GM12892 (cell line): ENCODE results near the gene USP21.

Experiments used
- DNase-seq: peaks from one replicate; pipeline ENCODE4 v3.0.0; 2011; ENCODE audit not compliant: insufficient read length
- FAIRE-seq: peaks from 2 replicates; lab custom pipeline; 2011; peaks lifted over from hg19 to GRCh38; lab: Jason Lieb, UNC
- POLR2A ChIP-seq: IDR thresholded peaks from 2 replicates; pipeline ENCODE4 v1.6.1; 2011; ENCODE audit warnings: low read depth, low read length, control low read depth
- POLR2AphosphoS5 ChIP-seq: IDR thresholded peaks from 2 replicates; pipeline ENCODE4 v1.6.1; 2011; ENCODE audit warnings: low read depth, low read length, control low read depth
- TAF1 ChIP-seq: IDR thresholded peaks from 2 replicates; pipeline ENCODE4 v1.6.1; 2011; ENCODE audit warnings: low read depth, mild to moderate bottlenecking, control low read depth, low read length, borderline replicate concordance

USP21 gene

DNA sequence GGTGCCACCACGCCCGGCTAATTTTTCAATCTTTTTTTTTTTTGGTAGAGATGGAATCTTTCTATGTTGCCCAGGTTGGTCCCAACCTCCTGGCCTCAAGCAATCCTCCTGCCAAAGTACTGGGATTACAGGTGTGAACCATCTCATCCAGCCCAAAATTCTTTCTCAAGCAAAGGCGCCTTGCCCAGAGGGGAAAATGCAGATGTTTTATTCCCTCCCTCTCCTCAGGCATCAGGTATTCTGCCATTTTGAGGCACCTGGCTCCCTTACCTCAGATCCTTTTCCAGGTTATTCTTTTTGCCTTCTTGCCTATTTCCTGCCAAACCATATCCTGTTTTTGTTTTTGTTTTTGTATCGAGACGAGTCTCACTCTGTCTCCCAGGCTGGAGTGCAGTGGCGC, 29.1 kb downstream of the USP21 start:
- TF ChIP-seq POLR2A (no peak), POLR2AphosphoS5 (no peak), TAF1 (no peak)
- no peak for FAIRE-seq
- DNase-seq: no peak

DNA sequence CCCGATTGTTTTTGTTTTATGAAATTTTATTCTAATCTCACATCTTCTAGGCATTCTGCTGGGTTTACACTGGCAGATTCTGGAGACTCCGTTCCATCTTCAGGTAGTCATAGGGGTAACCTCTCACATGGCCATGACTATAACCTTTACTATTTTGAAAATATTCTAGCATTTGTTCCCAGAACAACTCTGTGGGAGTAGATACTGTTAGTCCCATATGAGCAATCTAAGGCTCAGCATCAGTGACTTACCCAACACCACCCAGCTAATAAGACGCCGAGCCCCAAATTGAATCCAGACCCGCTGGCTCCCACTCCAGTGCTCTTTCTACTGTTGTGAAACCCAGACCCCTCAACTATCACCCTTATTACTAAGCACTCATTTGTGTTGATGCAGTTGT, 29.7 kb downstream of the USP21 start:
- no peak for DNase-seq
- no peak for FAIRE-seq
- no peak for TF ChIP-seq POLR2AphosphoS5
- no peak for TF ChIP-seq TAF1
- TF ChIP-seq POLR2A: no peak

DNA sequence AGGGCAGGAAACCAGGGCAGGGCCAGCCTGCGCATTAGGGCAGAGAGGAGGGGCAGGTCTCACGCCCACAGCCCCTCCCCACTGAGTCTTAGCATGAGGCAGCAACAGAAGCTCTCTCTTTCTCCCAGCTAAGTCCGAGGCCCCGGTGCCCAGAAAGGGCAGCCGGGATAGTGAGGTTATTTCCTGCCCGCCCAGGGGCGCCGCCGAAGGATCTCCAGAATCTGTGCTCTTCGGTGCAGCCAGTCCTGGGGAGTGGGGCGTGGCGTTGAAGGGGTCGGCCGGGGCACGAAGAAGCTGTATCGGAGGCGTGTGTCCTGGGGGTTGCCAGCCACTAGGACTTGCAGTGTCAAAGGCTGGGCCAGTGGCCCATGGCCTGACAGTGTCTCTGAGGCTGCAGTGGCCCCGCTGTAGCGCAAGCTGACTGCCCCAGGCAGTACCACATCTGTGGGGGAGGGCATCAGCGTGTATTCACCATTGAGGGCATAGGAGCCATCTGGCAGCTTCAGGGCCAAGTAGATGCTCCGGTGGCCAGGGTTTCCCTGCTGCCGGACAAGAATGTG, 31.7 kb downstream of the USP21 start:
- FAIRE-seq: no peak
- no peak for TF ChIP-seq POLR2AphosphoS5
- no peak for DNase-seq

DNA sequence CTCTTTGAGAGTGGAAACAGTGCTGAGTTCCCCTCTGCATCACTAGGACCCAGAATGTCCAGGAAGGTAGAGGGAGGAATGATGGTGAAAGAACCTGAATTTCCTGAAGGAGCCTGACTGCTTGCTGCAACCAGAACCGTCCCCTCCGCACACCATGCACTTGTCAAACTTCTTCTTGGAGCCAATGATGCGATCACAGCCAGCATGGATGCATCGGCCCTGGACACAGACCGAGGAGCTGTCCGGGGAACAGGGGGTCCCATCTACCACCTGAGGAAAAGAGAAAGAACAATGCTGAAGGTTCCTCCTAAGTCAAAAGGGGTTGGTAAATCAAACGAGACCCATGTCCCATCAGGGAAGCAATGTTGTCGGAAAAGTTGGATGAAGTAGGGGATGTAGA, 32.7 kb downstream of the USP21 start:
- no peak for DNase-seq
- no peak for TF ChIP-seq POLR2A
- no peak for TF ChIP-seq POLR2AphosphoS5
- TF ChIP-seq TAF1: no peak
- no peak for FAIRE-seq

DNA sequence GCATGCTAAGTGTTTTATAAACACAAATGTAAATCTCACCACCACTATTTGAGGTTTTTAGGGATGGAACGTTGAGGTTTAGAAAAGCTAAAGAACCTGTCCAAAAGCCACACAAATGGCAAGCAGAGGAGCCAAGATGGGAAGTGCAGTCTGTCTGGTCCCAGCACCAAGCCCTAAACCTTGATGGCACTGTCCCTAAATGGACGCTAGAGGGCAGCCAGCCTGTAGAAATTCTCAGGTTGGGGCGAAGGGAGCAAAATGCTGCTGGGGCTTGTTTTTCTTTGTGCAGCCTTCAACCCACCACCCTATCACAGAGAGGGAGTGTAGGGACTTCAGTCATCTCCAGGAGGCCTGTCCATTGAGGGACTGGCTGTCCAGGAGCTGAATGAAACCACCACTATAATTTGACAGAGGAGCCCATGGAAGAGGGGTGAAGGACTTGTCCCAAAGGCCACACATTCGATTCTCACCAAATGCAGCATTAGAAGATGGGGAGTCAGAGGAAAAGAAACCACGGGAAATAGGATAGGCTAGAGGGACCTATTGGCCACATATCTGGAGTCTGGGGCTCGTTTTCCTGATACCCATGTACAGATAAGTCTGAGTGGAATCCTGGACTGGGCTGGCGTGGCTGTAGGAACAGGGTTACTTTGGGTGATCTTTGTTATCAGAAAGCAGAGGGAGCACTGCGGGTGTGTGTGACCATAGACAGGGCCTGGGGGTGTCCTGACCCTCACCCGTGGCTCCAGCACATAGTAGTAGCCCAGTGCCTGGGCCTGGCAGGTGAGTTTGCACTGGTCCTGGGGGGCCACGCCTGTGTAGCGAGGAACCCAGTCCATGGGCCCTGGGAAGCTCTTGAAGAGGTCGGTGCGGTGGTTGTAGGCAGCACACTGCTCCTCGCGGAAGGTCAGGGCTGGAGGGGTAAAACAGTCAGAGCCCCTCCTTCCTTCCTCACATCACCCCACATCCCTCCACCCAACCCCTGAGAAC, 33.5 kb downstream of the USP21 start:
- DNase-seq: peak; percentile 77
- no peak for TF ChIP-seq TAF1
- TF ChIP-seq POLR2A: no peak
- no peak for TF ChIP-seq POLR2AphosphoS5
- FAIRE-seq: peak; percentile 96

DNA sequence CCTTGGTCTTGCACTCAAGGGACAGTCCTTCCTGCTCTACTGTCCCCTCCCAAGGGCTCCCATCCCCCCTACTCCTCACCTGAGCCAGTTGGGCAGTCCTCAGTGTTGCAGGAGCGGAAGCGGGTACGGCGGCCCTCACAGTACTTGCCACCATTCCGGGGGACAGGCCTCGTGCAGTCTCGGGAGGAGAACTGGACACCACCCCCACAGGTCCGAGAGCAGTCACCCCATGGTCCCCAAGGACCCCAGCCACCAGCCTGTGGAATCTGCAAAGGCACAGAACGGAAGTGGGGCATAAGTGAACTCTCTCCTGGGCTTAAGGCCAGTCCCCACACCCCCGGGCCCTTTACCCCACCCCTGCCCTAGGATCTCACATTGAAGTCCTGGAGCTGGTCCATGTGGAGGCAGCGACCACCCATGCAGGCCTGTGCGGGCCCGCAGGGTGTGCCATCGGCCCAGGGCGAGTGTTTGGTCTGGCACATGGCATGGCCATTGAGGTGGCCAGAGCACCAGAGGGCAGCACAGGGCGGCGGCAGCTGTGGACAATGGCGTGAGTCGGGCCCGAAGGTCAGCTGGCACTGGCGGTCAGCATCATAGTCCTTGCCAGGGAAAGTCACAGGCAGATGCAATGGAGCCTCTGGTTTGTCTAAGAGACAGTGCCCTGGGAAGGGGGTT, 34.4 kb downstream of the USP21 start:
- DNase-seq (no peak), FAIRE-seq (no peak)
- TF ChIP-seq TAF1 (no peak), POLR2A (no peak), POLR2AphosphoS5 (no peak)

DNA sequence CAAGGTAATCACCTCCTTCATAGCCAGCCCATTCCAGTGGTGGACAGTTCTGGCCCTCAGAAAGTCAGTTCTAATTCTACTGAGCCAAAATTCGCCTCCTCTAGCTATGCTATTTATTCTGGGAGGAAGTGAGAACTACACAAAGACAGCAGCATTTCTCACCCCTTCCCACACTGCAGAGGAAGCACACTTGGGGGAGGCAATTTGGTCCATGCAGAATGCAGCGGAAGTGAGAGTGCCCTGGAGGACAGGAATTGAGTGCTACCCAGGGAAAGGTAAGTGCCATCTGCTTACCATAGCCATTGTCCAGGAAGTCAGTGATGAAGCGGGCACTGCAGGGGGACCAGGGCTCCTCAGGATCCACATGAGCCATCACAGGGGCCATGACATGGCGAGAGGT, 35.9 kb downstream of the USP21 start:
- TF ChIP-seq POLR2A (no peak), POLR2AphosphoS5 (no peak), TAF1 (no peak)
- no peak for DNase-seq
- peak; percentile 70 for FAIRE-seq

DNA sequence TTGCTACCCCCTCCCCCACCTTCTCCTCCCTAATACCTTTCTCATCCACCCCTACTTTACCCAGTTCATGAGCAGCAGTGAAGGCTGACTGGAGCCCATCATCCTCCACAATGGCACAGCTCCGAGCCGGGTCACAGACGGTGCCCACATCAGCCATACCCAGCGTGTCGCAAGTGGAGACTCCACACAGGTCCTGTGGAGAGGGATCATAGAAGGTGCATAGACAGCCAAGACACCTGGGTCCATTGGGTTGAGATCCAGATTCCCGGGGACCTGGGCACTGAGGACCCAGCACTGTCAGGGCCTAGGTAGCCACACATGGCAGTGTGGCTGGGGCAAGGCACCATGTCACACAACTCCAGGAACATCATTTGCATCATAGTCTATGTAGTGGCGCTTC, 36.8 kb downstream of the USP21 start:
- FAIRE-seq (no peak), DNase-seq (no peak)
- TF ChIP-seq POLR2AphosphoS5 (no peak), POLR2A (no peak), TAF1 (no peak)

DNA sequence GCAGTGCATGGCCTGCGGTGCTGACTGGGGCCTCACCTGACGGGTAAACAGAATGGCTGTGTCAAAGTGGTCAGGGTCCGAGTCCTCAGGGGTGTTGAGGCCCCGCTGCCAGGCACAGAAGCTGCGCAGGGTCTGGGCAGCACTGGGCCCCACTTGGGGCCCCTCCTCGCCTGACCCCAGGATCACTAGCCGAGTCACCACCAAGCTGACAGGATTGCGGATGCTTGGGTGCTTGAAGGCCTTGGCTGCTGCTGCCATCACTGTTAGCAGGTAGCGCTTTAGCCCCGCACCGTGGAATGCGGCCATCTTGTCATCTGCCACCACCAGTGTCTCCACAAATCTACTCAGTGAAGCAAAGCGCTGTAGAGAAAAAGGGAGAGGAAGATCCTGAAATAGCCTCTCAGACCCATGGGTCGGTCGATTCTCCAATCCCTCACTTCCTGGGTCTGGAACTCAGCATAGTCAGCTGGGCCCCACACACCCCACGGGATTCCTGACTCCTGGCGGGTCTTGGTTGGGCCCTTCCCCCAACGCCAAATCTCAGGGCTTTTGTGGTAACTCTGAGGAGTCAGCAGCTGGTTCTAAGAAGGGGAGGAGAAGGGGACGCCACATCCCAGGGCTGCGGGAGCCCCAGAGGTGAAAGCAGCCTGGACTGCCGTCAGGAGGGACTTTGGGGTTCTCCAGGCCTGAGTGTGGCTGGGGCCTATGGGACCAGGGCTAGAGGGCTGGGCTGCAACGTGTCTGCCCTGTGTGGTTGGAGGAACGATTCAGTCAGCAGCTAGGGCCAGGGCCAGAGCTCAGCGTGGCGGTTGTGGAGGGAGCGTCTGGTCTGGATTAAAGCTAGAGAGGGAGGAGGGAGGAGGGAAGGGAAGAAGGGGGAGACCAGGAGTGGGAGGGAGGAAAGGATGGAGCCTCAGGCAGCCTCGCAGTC, 37.5 kb downstream of the USP21 start:
- FAIRE-seq (no peak), DNase-seq (no peak)
- TF ChIP-seq POLR2AphosphoS5: no peak
- TF ChIP-seq TAF1: no peak
- no peak for TF ChIP-seq POLR2A

DNA sequence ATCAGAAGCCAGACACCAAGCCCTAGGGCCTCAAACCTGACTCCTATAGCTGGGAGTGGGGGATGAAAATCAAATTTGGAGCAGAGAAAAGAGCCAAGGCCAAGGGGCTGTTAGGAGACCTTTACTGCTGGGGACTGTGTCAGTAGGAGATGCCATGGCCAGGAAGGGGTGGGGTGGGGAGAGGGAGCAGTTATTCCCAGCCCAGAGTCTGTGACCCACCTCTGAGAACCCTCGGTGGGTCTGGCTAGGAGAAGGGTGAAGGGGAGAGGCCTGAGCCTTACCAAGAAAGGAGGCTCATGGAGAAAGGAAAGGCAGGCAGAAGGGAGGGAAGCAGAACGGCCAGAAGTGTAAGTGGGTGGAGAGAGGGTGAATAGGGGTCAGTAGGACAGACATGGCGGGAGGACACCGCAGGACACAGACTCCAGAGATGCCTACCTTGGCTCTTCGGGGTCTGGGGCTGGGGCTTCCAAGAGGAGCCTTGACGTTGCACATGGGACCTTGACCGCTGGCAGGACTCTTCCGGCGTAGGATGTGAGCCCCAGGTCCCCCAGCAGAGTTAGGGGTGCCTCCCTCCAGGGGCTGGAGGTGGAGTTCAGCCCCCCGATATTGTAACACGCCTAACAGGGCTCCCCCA, 38.4 kb downstream of the USP21 start:
- TF ChIP-seq POLR2AphosphoS5: no peak
- TF ChIP-seq POLR2A: no peak
- DNase-seq: no peak
- FAIRE-seq: no peak
